Measurements from ENCODE around the gene HASPIN.
"Not testable (repeated sequence)": the region's sequence is repeated elsewhere in the genome, so short reads cannot be mapped to it uniquely, and the experiment has no call there.

Gene HASPIN

GRCh38 chr17:3690094-3690715 lies 33.5 kb upstream of the HASPIN start:
- Mint-ChIP-seq H3K27ac (no peak overlapping the region), H3K4me3 (no peak overlapping the region), H3K9me3 (no peaks in the 10 kb centered on the region)

GRCh38 chr17:3691617-3692067 lies 32.1 kb upstream of the HASPIN start:
- H3K9me3 Mint-ChIP-seq, result no peaks in the 10 kb centered on the region

More at GRCh38 chr17:3690094-3690715, 33.5 kb upstream of the HASPIN start:
- no peak for DNase-seq
- Mint-ChIP-seq H3K4me1 (ENCODE audit: low read depth) (peaks cover 16% of the 10 kb centered on the region), H3K36me3 (ENCODE audit: low read depth) (peaks cover 38% of the 10 kb centered on the region), H3K27me3 (no peaks in the 10 kb centered on the region)

GRCh38 chr17:3692346-3692745 lies 31.4 kb upstream of the HASPIN start:
- H3K27me3 Mint-ChIP-seq, result no peaks in the 10 kb centered on the region
- peaks cover 22% of the 10 kb centered on the region for H3K4me1 Mint-ChIP-seq (ENCODE audit: low read depth)
- H3K27ac Mint-ChIP-seq, result no peak overlapping the region
- H3K4me3 Mint-ChIP-seq, result no peak overlapping the region
- no peak for DNase-seq
- no peaks in the 10 kb centered on the region for H3K9me3 Mint-ChIP-seq
- peaks cover 41% of the 10 kb centered on the region for H3K36me3 Mint-ChIP-seq (ENCODE audit: low read depth)

More at GRCh38 chr17:3691617-3692067, 32.1 kb upstream of the HASPIN start:
- Mint-ChIP-seq H3K27ac (no peak overlapping the region), H3K4me3 (no peak overlapping the region), H3K27me3 (no peaks in the 10 kb centered on the region), H3K36me3 (ENCODE audit: low read depth) (peaks cover 41% of the 10 kb centered on the region), H3K4me1 (ENCODE audit: low read depth) (peaks cover 19% of the 10 kb centered on the region)
- DNase-seq, result no peak

- no peaks in the 10 kb centered on the region for H3K27me3 Mint-ChIP-seq
- peaks cover 4% of the 10 kb centered on the region for H3K9me3 Mint-ChIP-seq
Measured at GRCh38 chr17:3693141-3693540, 30.6 kb upstream of the HASPIN start.

GRCh38 chr17:3693829-3694231 lies 29.9 kb upstream of the HASPIN start:
- H3K27ac Mint-ChIP-seq, result peak overlapping the region; percentile 83
- H3K36me3 Mint-ChIP-seq (ENCODE audit: low read depth), result peaks cover 32% of the 10 kb centered on the region
- H3K27me3 Mint-ChIP-seq, result no peaks in the 10 kb centered on the region
- peak; percentile 58 for DNase-seq
- peak overlapping the region; percentile 85 for H3K4me3 Mint-ChIP-seq
- peaks cover 4% of the 10 kb centered on the region for H3K9me3 Mint-ChIP-seq
- H3K4me1 Mint-ChIP-seq (ENCODE audit: low read depth), result peaks cover 22% of the 10 kb centered on the region

More at GRCh38 chr17:3693141-3693540, 30.6 kb upstream of the HASPIN start:
- Mint-ChIP-seq H3K4me3 (peak overlapping the region; percentile 20), H3K27ac (peak overlapping the region; percentile 59), H3K36me3 (ENCODE audit: low read depth) (peaks cover 38% of the 10 kb centered on the region), H3K4me1 (ENCODE audit: low read depth) (peaks cover 22% of the 10 kb centered on the region)
- no peak for DNase-seq

GRCh38 chr17:3695129-3695722 lies 28.5 kb upstream of the HASPIN start:
- Mint-ChIP-seq H3K36me3 (ENCODE audit: low read depth) (peaks cover 26% of the 10 kb centered on the region), H3K27ac (peak overlapping the region; percentile 78), H3K4me1 (ENCODE audit: low read depth) (peaks cover 22% of the 10 kb centered on the region), H3K4me3 (peak overlapping the region; percentile 85), H3K9me3 (peaks cover 4% of the 10 kb centered on the region), H3K27me3 (no peaks in the 10 kb centered on the region)
- no peak for DNase-seq

- Mint-ChIP-seq H3K27ac (peak within 1 kb of the TSS; percentile 85), H3K9me3 (peaks cover 4% of the 10 kb centered on the region), H3K36me3 (ENCODE audit: low read depth) (peaks cover 20% of the 10 kb centered on the region), H3K4me3 (peak within 1 kb of the TSS; percentile 86), H3K27me3 (no peaks in the 10 kb centered on the region), H3K4me1 (ENCODE audit: low read depth) (peaks cover 22% of the 10 kb centered on the region)
- DNase-seq, result peak; percentile 74
Measured at GRCh38 chr17:3695723-3696411, 27.8 kb upstream of the HASPIN start, which contains the start of gene P2RX5. P2RX5 (minus strand) TSS chr17:3696155; CDS start chr17:3696005, 150 bp downstream.

- H3K27me3 Mint-ChIP-seq, result no peaks in the 10 kb centered on the region
- no peak for DNase-seq
- no peak overlapping the region for H3K4me3 Mint-ChIP-seq
- H3K36me3 Mint-ChIP-seq (ENCODE audit: low read depth), result peaks cover 19% of the 10 kb centered on the region
- peaks cover 6% of the 10 kb centered on the region for H3K9me3 Mint-ChIP-seq
- H3K27ac Mint-ChIP-seq, result no peak overlapping the region
- peaks cover 21% of the 10 kb centered on the region for H3K4me1 Mint-ChIP-seq (ENCODE audit: low read depth)
Measured at GRCh38 chr17:3697103-3697476, 26.6 kb upstream of the HASPIN start.

- no peak for DNase-seq
- Mint-ChIP-seq H3K4me3 (no peak overlapping the region), H3K9me3 (peaks cover 13% of the 10 kb centered on the region), H3K27ac (no peak overlapping the region), H3K27me3 (no peaks in the 10 kb centered on the region), H3K36me3 (ENCODE audit: low read depth) (peaks cover 25% of the 10 kb centered on the region), H3K4me1 (ENCODE audit: low read depth) (peaks cover 19% of the 10 kb centered on the region)
Measured at GRCh38 chr17:3698139-3698538, 25.6 kb upstream of the HASPIN start.

GRCh38 chr17:3699951-3700350 lies 23.8 kb upstream of the HASPIN start:
- H3K27ac Mint-ChIP-seq, result no peak overlapping the region
- peaks cover 6% of the 10 kb centered on the region for H3K4me1 Mint-ChIP-seq (ENCODE audit: low read depth)
- H3K27me3 Mint-ChIP-seq, result no peaks in the 10 kb centered on the region
- no peak for DNase-seq
- H3K4me3 Mint-ChIP-seq, result no peak overlapping the region
- H3K9me3 Mint-ChIP-seq, result peaks cover 13% of the 10 kb centered on the region
- H3K36me3 Mint-ChIP-seq (ENCODE audit: low read depth), result peaks cover 18% of the 10 kb centered on the region

GRCh38 chr17:3702041-3702539 lies 21.6 kb upstream of the HASPIN start:
- Mint-ChIP-seq H3K36me3 (ENCODE audit: low read depth) (peaks cover 13% of the 10 kb centered on the region), H3K9me3 (peaks cover 13% of the 10 kb centered on the region)
- not testable (repeated sequence) for H3K4me3 Mint-ChIP-seq; H3K27ac Mint-ChIP-seq; H3K27me3 Mint-ChIP-seq; DNase-seq; H3K4me1 Mint-ChIP-seq (ENCODE audit: low read depth)

GRCh38 chr17:3704931-3705717 lies 18.6 kb upstream of the HASPIN start:
- Mint-ChIP-seq H3K4me3 (no peak overlapping the region), H3K36me3 (ENCODE audit: low read depth) (peaks cover 13% of the 10 kb centered on the region), H3K9me3 (peaks cover 9% of the 10 kb centered on the region), H3K27ac (no peak overlapping the region), H3K27me3 (no peaks in the 10 kb centered on the region), H3K4me1 (ENCODE audit: low read depth) (peaks cover 28% of the 10 kb centered on the region)
- DNase-seq, result no peak

- Mint-ChIP-seq H3K4me1 (ENCODE audit: low read depth) (peaks cover 31% of the 10 kb centered on the region), H3K36me3 (ENCODE audit: low read depth) (peaks cover 13% of the 10 kb centered on the region)
- H3K27ac Mint-ChIP-seq, H3K9me3 Mint-ChIP-seq, H3K27me3 Mint-ChIP-seq, DNase-seq, H3K4me3 Mint-ChIP-seq: not testable (repeated sequence)
Measured at GRCh38 chr17:3705718-3705984, 18.1 kb upstream of the HASPIN start.

- DNase-seq, result no peak
- Mint-ChIP-seq H3K9me3 (no peaks in the 10 kb centered on the region), H3K27me3 (no peaks in the 10 kb centered on the region), H3K4me1 (ENCODE audit: low read depth) (peaks cover 54% of the 10 kb centered on the region), H3K36me3 (ENCODE audit: low read depth) (peaks cover 19% of the 10 kb centered on the region), H3K4me3 (no peak overlapping the region), H3K27ac (peak overlapping the region; percentile 60)
Measured at GRCh38 chr17:3708366-3708765, 15.3 kb upstream of the HASPIN start.

All from activated T-cell treated with anti-CD3 and anti-CD28 coated beads, Interleukin-2, amount 50 U/mL, for 24 hours (primary cell).